ENCODE measurements around the gene FBXW8.

FBXW8 gene

GRCh38 chr12:116929885-116930284, 19.1 kb downstream of the FBXW8 start:
- Histone ChIP-seq H3K27ac (ENCODE audit: low read depth, low read length) (no peak overlapping the region), H3K36me3 (ENCODE audit: insufficient read depth, low read length) (peaks cover 5% of the 10 kb centered on the region), H3K9me3 (ENCODE audit: low read length) (no peaks in the 10 kb centered on the region), H3K4me3 (ENCODE audit: low read depth in 1 of 2, low read length in 2 of 2) (no peak overlapping the region), H3K27me3 (ENCODE audit: control insufficient read depth in 1 of 2, insufficient read depth in 2 of 2, low read length in 2 of 2) (no peaks in the 10 kb centered on the region), H3K4me1 (ENCODE audit: insufficient read depth, low read length) (peaks cover 40% of the 10 kb centered on the region), H3K9ac (ENCODE audit: low read length) (no peak overlapping the region)

- Histone ChIP-seq H3K27ac (ENCODE audit: low read depth, low read length) (no peak overlapping the region), H3K4me3 (ENCODE audit: low read depth in 1 of 2, low read length in 2 of 2) (no peak overlapping the region), H3K9ac (ENCODE audit: low read length) (no peak overlapping the region), H3K36me3 (ENCODE audit: insufficient read depth, low read length) (peaks cover 5% of the 10 kb centered on the region), H3K9me3 (ENCODE audit: low read length) (no peaks in the 10 kb centered on the region), H3K4me1 (ENCODE audit: insufficient read depth, low read length) (peaks cover 27% of the 10 kb centered on the region), H3K27me3 (ENCODE audit: control insufficient read depth in 1 of 2, insufficient read depth in 2 of 2, low read length in 2 of 2) (no peaks in the 10 kb centered on the region)
These were observed 20.9 kb downstream of the FBXW8 start for GRCh38 chr12:116931665-116932064.

GRCh38 chr12:116933091-116933490, 22.3 kb downstream of the FBXW8 start:
- Histone ChIP-seq H3K4me1 (ENCODE audit: insufficient read depth, low read length) (peaks cover 26% of the 10 kb centered on the region), H3K27ac (ENCODE audit: low read depth, low read length) (no peak overlapping the region), H3K4me3 (ENCODE audit: low read depth in 1 of 2, low read length in 2 of 2) (no peak overlapping the region), H3K36me3 (ENCODE audit: insufficient read depth, low read length) (peaks cover 5% of the 10 kb centered on the region), H3K9me3 (ENCODE audit: low read length) (no peaks in the 10 kb centered on the region), H3K9ac (ENCODE audit: low read length) (no peak overlapping the region), H3K27me3 (ENCODE audit: control insufficient read depth in 1 of 2, insufficient read depth in 2 of 2, low read length in 2 of 2) (no peaks in the 10 kb centered on the region)

GRCh38 chr12:116933512-116934246, 22.9 kb downstream of the FBXW8 start:
- H3K27ac ChIP-seq (ENCODE audit: low read depth, low read length), result no peak overlapping the region
- no peaks in the 10 kb centered on the region for H3K9me3 ChIP-seq (ENCODE audit: low read length)
- H3K9ac ChIP-seq (ENCODE audit: low read length), result no peak overlapping the region
- no peaks in the 10 kb centered on the region for H3K27me3 ChIP-seq (ENCODE audit: control insufficient read depth in 1 of 2, insufficient read depth in 2 of 2, low read length in 2 of 2)
- no peak overlapping the region for H3K4me3 ChIP-seq (ENCODE audit: low read depth in 1 of 2, low read length in 2 of 2)
- peaks cover 32% of the 10 kb centered on the region for H3K4me1 ChIP-seq (ENCODE audit: insufficient read depth, low read length)
- H3K36me3 ChIP-seq (ENCODE audit: insufficient read depth, low read length), result no peaks in the 10 kb centered on the region

GRCh38 chr12:116934908-116935705, 24.4 kb downstream of the FBXW8 start:
- Histone ChIP-seq H3K9ac (ENCODE audit: low read length) (no peak overlapping the region), H3K36me3 (ENCODE audit: insufficient read depth, low read length) (no peaks in the 10 kb centered on the region), H3K4me1 (ENCODE audit: insufficient read depth, low read length) (peaks cover 33% of the 10 kb centered on the region), H3K4me3 (ENCODE audit: low read depth in 1 of 2, low read length in 2 of 2) (no peak overlapping the region), H3K27me3 (ENCODE audit: control insufficient read depth in 1 of 2, insufficient read depth in 2 of 2, low read length in 2 of 2) (no peaks in the 10 kb centered on the region), H3K9me3 (ENCODE audit: low read length) (no peaks in the 10 kb centered on the region), H3K27ac (ENCODE audit: low read depth, low read length) (no peak overlapping the region)

- Histone ChIP-seq H3K27ac (ENCODE audit: low read depth, low read length) (no peak overlapping the region), H3K36me3 (ENCODE audit: insufficient read depth, low read length) (no peaks in the 10 kb centered on the region), H3K4me3 (ENCODE audit: low read depth in 1 of 2, low read length in 2 of 2) (no peak overlapping the region), H3K4me1 (ENCODE audit: insufficient read depth, low read length) (peaks cover 33% of the 10 kb centered on the region), H3K9ac (ENCODE audit: low read length) (no peak overlapping the region), H3K27me3 (ENCODE audit: control insufficient read depth in 1 of 2, insufficient read depth in 2 of 2, low read length in 2 of 2) (no peaks in the 10 kb centered on the region), H3K9me3 (ENCODE audit: low read length) (no peaks in the 10 kb centered on the region)
These were observed 26.9 kb downstream of the FBXW8 start for GRCh38 chr12:116937640-116938039.

GRCh38 chr12:116939734-116940133, 29.0 kb downstream of the FBXW8 start:
- Histone ChIP-seq H3K36me3 (ENCODE audit: insufficient read depth, low read length) (no peaks in the 10 kb centered on the region), H3K9ac (ENCODE audit: low read length) (no peak overlapping the region), H3K27me3 (ENCODE audit: control insufficient read depth in 1 of 2, insufficient read depth in 2 of 2, low read length in 2 of 2) (no peaks in the 10 kb centered on the region), H3K9me3 (ENCODE audit: low read length) (peaks cover 6% of the 10 kb centered on the region), H3K4me1 (ENCODE audit: insufficient read depth, low read length) (peaks cover 16% of the 10 kb centered on the region), H3K27ac (ENCODE audit: low read depth, low read length) (no peak overlapping the region), H3K4me3 (ENCODE audit: low read depth in 1 of 2, low read length in 2 of 2) (no peak overlapping the region)

- Histone ChIP-seq H3K36me3 (ENCODE audit: insufficient read depth, low read length) (peaks cover 9% of the 10 kb centered on the region), H3K4me1 (ENCODE audit: insufficient read depth, low read length) (peaks cover 16% of the 10 kb centered on the region), H3K9me3 (ENCODE audit: low read length) (peaks cover 6% of the 10 kb centered on the region), H3K27me3 (ENCODE audit: control insufficient read depth in 1 of 2, insufficient read depth in 2 of 2, low read length in 2 of 2) (no peaks in the 10 kb centered on the region), H3K27ac (ENCODE audit: low read depth, low read length) (no peak overlapping the region), H3K4me3 (ENCODE audit: low read depth in 1 of 2, low read length in 2 of 2) (no peak overlapping the region), H3K9ac (ENCODE audit: low read length) (no peak overlapping the region)
These were observed 30.4 kb downstream of the FBXW8 start for GRCh38 chr12:116941188-116941587.

- Histone ChIP-seq H3K27ac (ENCODE audit: low read depth, low read length) (no peak overlapping the region), H3K9me3 (ENCODE audit: low read length) (peaks cover 6% of the 10 kb centered on the region), H3K36me3 (ENCODE audit: insufficient read depth, low read length) (peaks cover 18% of the 10 kb centered on the region), H3K9ac (ENCODE audit: low read length) (no peak overlapping the region), H3K4me3 (ENCODE audit: low read depth in 1 of 2, low read length in 2 of 2) (no peak overlapping the region), H3K27me3 (ENCODE audit: control insufficient read depth in 1 of 2, insufficient read depth in 2 of 2, low read length in 2 of 2) (no peaks in the 10 kb centered on the region), H3K4me1 (ENCODE audit: insufficient read depth, low read length) (peaks cover under 1% of the 10 kb centered on the region)
These were observed 32.9 kb downstream of the FBXW8 start for GRCh38 chr12:116943419-116944372.

- Histone ChIP-seq H3K4me3 (ENCODE audit: low read depth in 1 of 2, low read length in 2 of 2) (no peak overlapping the region), H3K9me3 (ENCODE audit: low read length) (peaks cover 6% of the 10 kb centered on the region), H3K4me1 (ENCODE audit: insufficient read depth, low read length) (no peaks in the 10 kb centered on the region), H3K27me3 (ENCODE audit: control insufficient read depth in 1 of 2, insufficient read depth in 2 of 2, low read length in 2 of 2) (no peaks in the 10 kb centered on the region), H3K9ac (ENCODE audit: low read length) (no peak overlapping the region), H3K27ac (ENCODE audit: low read depth, low read length) (no peak overlapping the region), H3K36me3 (ENCODE audit: insufficient read depth, low read length) (peaks cover 18% of the 10 kb centered on the region)
These were observed 35.3 kb downstream of the FBXW8 start for GRCh38 chr12:116945886-116946550.

Data from muscle layer of colon (tissue), 2 donors.